ENCODE measurements around the gene DCTN2. TPM values are rescaled to one million over a fixed set of nuclear protein-coding genes. Genes with fewer than 3 reads are reported as not detected.

Gene DCTN2
- total RNA-seq, 1 donor from 2014 or later, result 107 TPM

DNA sequence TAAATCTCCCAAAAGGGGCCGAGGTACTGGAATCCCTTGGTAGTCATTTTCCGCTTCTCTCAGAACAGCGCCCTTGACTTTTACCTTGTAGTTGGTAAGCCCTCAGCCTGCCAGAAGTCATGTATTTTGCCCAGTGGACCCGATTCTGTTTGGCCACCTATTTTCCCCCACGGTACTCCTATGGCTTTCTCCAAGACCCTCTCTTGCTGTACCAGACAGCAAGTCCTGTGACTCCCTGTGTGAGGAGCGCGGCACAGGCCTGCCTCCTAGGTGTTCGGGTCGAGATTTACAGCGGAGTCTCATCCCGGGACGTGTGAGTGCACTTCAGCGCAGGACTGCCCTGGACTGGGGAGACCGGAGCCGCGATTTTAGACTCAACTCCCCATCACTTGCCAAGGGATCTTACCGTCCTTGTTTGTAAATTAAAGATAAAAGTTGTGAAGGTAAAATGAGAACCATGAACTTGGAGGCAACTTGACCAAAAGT is 25.4 kb downstream of the DCTN2 start:
- peaks cover 71% of the 10 kb centered on the region for H4K20me1 ChIP-seq (ENCODE audit: insufficient read depth, low read length)
- H3K36me3 Mint-ChIP-seq (ENCODE audit: low read depth, unreplicated experiment), result peaks cover 23% of the 10 kb centered on the region
- DNase-seq (ENCODE audit: low read depth) (peak; percentile 47), FAIRE-seq (no peak)
- H3K9ac ChIP-seq (ENCODE audit: low read length), result peak overlapping the region; percentile 85
- H3K4me3 ChIP-seq (ENCODE audit: insufficient read depth, low read depth, low read length), result peak overlapping the region; percentile 54
- no peaks in the 10 kb centered on the region for H3K27me3 ChIP-seq (ENCODE audit: insufficient read depth, low read length)
- H3K27me3 Mint-ChIP-seq (ENCODE audit: low read depth, unreplicated experiment), result no peaks in the 10 kb centered on the region
- peak overlapping the region; percentile 86 for H3K4me2 ChIP-seq (ENCODE audit: low read length)
- H3K4me1 ChIP-seq (ENCODE audit: insufficient read depth, low read length), result peaks cover 55% of the 10 kb centered on the region
- no peaks in the 10 kb centered on the region for H3K9me3 ChIP-seq (ENCODE audit: insufficient read depth, low read depth, low read length)
- no peaks in the 10 kb centered on the region for H3K9me3 Mint-ChIP-seq (ENCODE audit: unreplicated experiment)
- peak overlapping the region; percentile 91 for H3K27ac ChIP-seq (ENCODE audit: low read depth, low read length)
- TF ChIP-seq, protein P1, sequence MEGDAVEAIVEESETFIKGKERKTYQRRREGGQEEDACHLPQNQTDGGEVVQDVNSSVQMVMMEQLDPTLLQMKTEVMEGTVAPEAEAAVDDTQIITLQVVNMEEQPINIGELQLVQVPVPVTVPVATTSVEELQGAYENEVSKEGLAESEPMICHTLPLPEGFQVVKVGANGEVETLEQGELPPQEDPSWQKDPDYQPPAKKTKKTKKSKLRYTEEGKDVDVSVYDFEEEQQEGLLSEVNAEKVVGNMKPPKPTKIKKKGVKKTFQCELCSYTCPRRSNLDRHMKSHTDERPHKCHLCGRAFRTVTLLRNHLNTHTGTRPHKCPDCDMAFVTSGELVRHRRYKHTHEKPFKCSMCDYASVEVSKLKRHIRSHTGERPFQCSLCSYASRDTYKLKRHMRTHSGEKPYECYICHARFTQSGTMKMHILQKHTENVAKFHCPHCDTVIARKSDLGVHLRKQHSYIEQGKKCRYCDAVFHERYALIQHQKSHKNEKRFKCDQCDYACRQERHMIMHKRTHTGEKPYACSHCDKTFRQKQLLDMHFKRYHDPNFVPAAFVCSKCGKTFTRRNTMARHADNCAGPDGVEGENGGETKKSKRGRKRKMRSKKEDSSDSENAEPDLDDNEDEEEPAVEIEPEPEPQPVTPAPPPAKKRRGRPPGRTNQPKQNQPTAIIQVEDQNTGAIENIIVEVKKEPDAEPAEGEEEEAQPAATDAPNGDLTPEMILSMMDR (IDR thresholded peaks at IDR 0.05; ENCODE audit: insufficient read depth, low read depth, low read length), result no peak
- no peak for TF ChIP-seq EZH2 (IDR thresholded peaks at IDR 0.05; ENCODE audit: insufficient read depth, low read length)
- H2AFZ ChIP-seq (ENCODE audit: low read depth, low read length), result peak overlapping the region; percentile 30
- H3K36me3 ChIP-seq (ENCODE audit: insufficient read depth, low read length), result peaks cover 17% of the 10 kb centered on the region
- peaks cover 47% of the 10 kb centered on the region for H3K4me1 Mint-ChIP-seq (ENCODE audit: low read depth, unreplicated experiment)
- peak overlapping the region; percentile 83 for H3K4me3 Mint-ChIP-seq (ENCODE audit: unreplicated experiment)
- H3K27ac Mint-ChIP-seq (ENCODE audit: unreplicated experiment), result peak overlapping the region; percentile 99
- H3K79me2 ChIP-seq (ENCODE audit: insufficient read depth, low read length), result peaks cover 67% of the 10 kb centered on the region

DNA sequence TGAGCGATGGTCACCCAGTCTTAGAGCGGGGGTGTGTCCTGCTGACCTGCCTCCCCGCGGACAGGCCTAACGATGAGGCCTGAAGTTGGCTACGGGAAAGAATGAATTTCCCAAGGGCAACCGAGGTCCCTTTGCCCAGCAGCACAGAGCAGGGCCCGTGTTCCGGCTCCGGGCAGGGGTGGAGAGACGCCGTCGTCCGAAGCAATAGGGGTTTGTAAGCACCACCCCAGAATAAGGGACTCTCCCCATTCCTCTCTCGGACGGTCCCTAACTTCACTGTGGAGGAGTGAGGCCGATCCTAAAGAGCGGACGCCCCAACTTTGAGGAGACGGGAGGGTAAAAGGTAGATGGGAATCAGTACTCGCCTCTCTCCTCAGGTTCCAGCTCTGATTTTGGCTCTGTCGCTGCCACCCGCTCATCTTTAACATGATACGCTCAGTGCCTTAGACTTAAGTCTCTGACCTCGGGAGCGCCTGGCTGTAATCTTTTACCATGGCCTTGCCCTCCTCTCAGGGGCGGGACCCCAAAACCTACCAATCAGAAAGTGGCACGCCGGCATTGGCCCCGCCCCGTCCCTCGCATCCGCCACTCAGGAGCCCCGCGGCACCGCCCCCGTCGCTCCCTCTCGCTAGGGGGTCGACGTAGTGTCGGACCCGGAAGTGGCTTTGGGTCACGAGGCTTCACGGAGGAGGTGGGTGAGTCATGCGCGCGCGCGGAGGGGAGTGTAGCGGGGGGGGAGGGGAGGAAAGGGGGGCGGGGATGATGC is 26.8 kb downstream of the DCTN2 start, which contains the start of gene DDIT3:
Gene DDIT3 (minus strand): TSS at position 462 of the 766 bp plus-strand sequence. CDS start 3,108 bp downstream, outside the sequence.
- Mint-ChIP-seq H3K4me1 (ENCODE audit: low read depth, unreplicated experiment) (peaks cover 56% of the 10 kb centered on the region), H3K36me3 (ENCODE audit: low read depth, unreplicated experiment) (peaks cover 27% of the 10 kb centered on the region), H3K9me3 (ENCODE audit: unreplicated experiment) (no peaks in the 10 kb centered on the region), H3K4me3 (ENCODE audit: unreplicated experiment) (peak within 1 kb of the TSS; percentile 91), H3K27ac (ENCODE audit: unreplicated experiment) (peak within 1 kb of the TSS; percentile 99), H3K27me3 (ENCODE audit: low read depth, unreplicated experiment) (no peaks in the 10 kb centered on the region)
- no peaks in the 10 kb centered on the region for H3K9me3 ChIP-seq (ENCODE audit: insufficient read depth, low read depth, low read length)
- peak within 1 kb of the TSS; percentile 94 for H3K4me2 ChIP-seq (ENCODE audit: low read length)
- peak within 1 kb of the TSS; percentile 99 for H3K9ac ChIP-seq (ENCODE audit: low read length)
- DNase-seq (ENCODE audit: low read depth) (peak; percentile 88), FAIRE-seq (no peak)
- H4K20me1 ChIP-seq (ENCODE audit: insufficient read depth, low read length), result peaks cover 71% of the 10 kb centered on the region
- H3K4me3 ChIP-seq (ENCODE audit: insufficient read depth, low read depth, low read length), result peak within 1 kb of the TSS; percentile 97
- H3K27me3 ChIP-seq (ENCODE audit: insufficient read depth, low read length), result no peaks in the 10 kb centered on the region
- peaks cover 30% of the 10 kb centered on the region for H3K36me3 ChIP-seq (ENCODE audit: insufficient read depth, low read length)
- peak within 1 kb of the TSS; percentile 48 for H2AFZ ChIP-seq (ENCODE audit: low read depth, low read length)
- peaks cover 60% of the 10 kb centered on the region for H3K79me2 ChIP-seq (ENCODE audit: insufficient read depth, low read length)
- H3K4me1 ChIP-seq (ENCODE audit: insufficient read depth, low read length), result peaks cover 55% of the 10 kb centered on the region
- no peak for TF ChIP-seq EZH2 (IDR thresholded peaks at IDR 0.05; ENCODE audit: insufficient read depth, low read length)
- TF ChIP-seq, protein P1 (IDR thresholded peaks at IDR 0.05; ENCODE audit: insufficient read depth, low read depth, low read length), result no peak
- peak within 1 kb of the TSS; percentile 98 for H3K27ac ChIP-seq (ENCODE audit: low read depth, low read length)

DNA sequence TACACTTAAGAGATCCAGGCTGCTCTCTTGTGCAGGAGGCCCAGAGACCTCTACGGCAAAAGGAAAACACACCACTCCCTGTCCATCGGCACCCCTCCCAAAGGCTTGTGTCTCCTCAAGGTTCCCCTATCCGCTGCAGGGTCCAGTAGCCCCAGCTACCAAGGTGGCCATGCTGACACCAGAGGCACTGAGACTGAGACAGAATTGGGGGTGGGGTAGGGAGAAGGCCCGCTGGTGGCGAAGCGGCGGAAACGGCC is 27.3 kb downstream of the DCTN2 start:
- no peaks in the 10 kb centered on the region for H3K9me3 Mint-ChIP-seq (ENCODE audit: unreplicated experiment)
- peaks cover 71% of the 10 kb centered on the region for H4K20me1 ChIP-seq (ENCODE audit: insufficient read depth, low read length)

More for the DNA sequence above, 27.3 kb downstream of the DCTN2 start:
- Mint-ChIP-seq H3K27me3 (ENCODE audit: low read depth, unreplicated experiment) (no peaks in the 10 kb centered on the region), H3K4me3 (ENCODE audit: unreplicated experiment) (peak overlapping the region; percentile 91), H3K27ac (ENCODE audit: unreplicated experiment) (peak overlapping the region; percentile 99), H3K4me1 (ENCODE audit: low read depth, unreplicated experiment) (peaks cover 52% of the 10 kb centered on the region), H3K36me3 (ENCODE audit: low read depth, unreplicated experiment) (peaks cover 29% of the 10 kb centered on the region)
- Histone ChIP-seq H2AFZ (ENCODE audit: low read depth, low read length) (no peak overlapping the region), H3K79me2 (ENCODE audit: insufficient read depth, low read length) (peaks cover 55% of the 10 kb centered on the region), H3K36me3 (ENCODE audit: insufficient read depth, low read length) (peaks cover 36% of the 10 kb centered on the region), H3K4me3 (ENCODE audit: insufficient read depth, low read depth, low read length) (peak overlapping the region; percentile 97), H3K27me3 (ENCODE audit: insufficient read depth, low read length) (no peaks in the 10 kb centered on the region), H3K27ac (ENCODE audit: low read depth, low read length) (peak overlapping the region; percentile 98), H3K4me2 (ENCODE audit: low read length) (peak overlapping the region; percentile 94), H3K4me1 (ENCODE audit: insufficient read depth, low read length) (peaks cover 54% of the 10 kb centered on the region), H3K9me3 (ENCODE audit: insufficient read depth, low read depth, low read length) (no peaks in the 10 kb centered on the region), H3K9ac (ENCODE audit: low read length) (peak overlapping the region; percentile 99)
- FAIRE-seq (no peak), DNase-seq (ENCODE audit: low read depth) (no peak)
- TF ChIP-seq, protein P1 (IDR thresholded peaks at IDR 0.05; ENCODE audit: insufficient read depth, low read depth, low read length), result no peak
- no peak for TF ChIP-seq EZH2 (IDR thresholded peaks at IDR 0.05; ENCODE audit: insufficient read depth, low read length)

Data from astrocyte (in vitro differentiated cells and primary cell).